GDM1 (cell line): ENCODE results near the gene AGBL1.

Experiments
- DNase-seq: peaks from one replicate; lab custom pipeline; 2025; lab: John Stamatoyannopoulos, UW

The AGBL1 gene

GRCh38 chr15:86079508-86080266, at the start of gene AGBL1:
TSS of gene AGBL1 (plus strand) at chr15:86079871.
- no peak for DNase-seq

GRCh38 chr15:86034904-86035303, 44.8 kb upstream of the AGBL1 start:
- no peak for DNase-seq

- DNase-seq, result no peak
These were observed 43.4 kb upstream of the AGBL1 start for GRCh38 chr15:86036243-86036642.

GRCh38 chr15:86038491-86038890, 41.2 kb upstream of the AGBL1 start:
- DNase-seq, result no peak

- no peak for DNase-seq
These were observed 39.2 kb upstream of the AGBL1 start for GRCh38 chr15:86040356-86041033.

- DNase-seq, result no peak
These were observed 38.3 kb upstream of the AGBL1 start for GRCh38 chr15:86041399-86041798.

- no peak for DNase-seq
These were observed 37.4 kb upstream of the AGBL1 start for GRCh38 chr15:86042226-86042625.

- DNase-seq, result no peak
These were observed 34.7 kb upstream of the AGBL1 start for GRCh38 chr15:86044981-86045380.

GRCh38 chr15:86054338-86054737, 25.3 kb upstream of the AGBL1 start:
- DNase-seq, result no peak

GRCh38 chr15:86055688-86056087, 24.0 kb upstream of the AGBL1 start:
- no peak for DNase-seq

GRCh38 chr15:86059851-86060250, 19.8 kb upstream of the AGBL1 start:
- DNase-seq, result no peak

- no peak for DNase-seq
These were observed 19.0 kb upstream of the AGBL1 start for GRCh38 chr15:86060674-86061073.

GRCh38 chr15:86061581-86061980, 18.1 kb upstream of the AGBL1 start:
- DNase-seq, result no peak

- DNase-seq, result no peak
These were observed 16.9 kb upstream of the AGBL1 start for GRCh38 chr15:86062646-86063243.

- DNase-seq, result no peak
These were observed 16.1 kb upstream of the AGBL1 start for GRCh38 chr15:86063356-86064095.

- no peak for DNase-seq
These were observed 15.3 kb upstream of the AGBL1 start for GRCh38 chr15:86064326-86064725.

GRCh38 chr15:86066174-86066834, 13.4 kb upstream of the AGBL1 start:
- DNase-seq, result no peak

- no peak for DNase-seq
These were observed 6.4 kb upstream of the AGBL1 start for GRCh38 chr15:86073281-86073680.

- DNase-seq, result no peak
These were observed 3.2 kb upstream of the AGBL1 start for GRCh38 chr15:86076468-86076867.

- no peak for DNase-seq
These were observed 2.6 kb upstream of the AGBL1 start for GRCh38 chr15:86077070-86077469.

GRCh38 chr15:86080302-86080701, 631 bp downstream of the AGBL1 start:
- DNase-seq, result no peak
